ENCODE results near the gene ABCA1.

ABCA1 gene

DNA sequence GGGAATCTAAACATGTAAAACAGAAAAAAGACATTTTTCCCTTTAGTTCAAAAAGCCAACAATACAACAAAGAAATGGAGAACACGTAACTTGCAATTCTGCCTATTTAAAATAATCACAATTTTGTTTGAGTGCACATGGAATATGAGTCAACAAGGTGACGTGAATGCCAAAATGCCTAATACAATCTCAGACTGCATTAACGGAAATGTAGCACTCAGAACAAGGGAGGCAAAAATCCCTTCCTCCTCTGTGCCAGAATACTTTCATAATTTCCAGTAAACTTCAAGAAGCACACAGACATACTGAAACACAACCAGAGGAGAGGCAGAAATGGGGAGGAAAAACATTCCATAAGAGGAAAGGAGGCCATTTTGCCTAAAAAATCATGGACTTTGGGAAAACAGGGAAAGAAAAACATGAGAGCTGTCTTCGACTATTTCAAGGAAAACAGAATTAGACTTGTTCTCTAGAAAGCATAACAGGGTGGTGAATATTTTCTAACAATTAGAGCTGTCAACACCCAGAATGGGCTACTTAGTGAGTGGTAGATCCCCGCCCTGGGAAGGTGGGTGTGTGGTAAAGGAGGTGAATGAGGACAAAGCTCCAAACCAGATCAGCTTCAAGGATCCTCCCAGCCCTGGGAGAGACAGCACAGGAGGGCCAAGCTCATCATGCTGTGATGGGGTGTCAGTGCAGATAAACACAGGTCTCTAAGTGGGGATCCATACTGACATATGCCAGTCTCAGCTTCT is 48.2 kb downstream of the ABCA1 start:
- no peak for DNase-seq
- in situ Hi-C loops (cut with MboI; ENCODE audit: low pct_unique_long_range_greater_than_20kb, low sequenced_read_pairs) = no loop called here

- in situ Hi-C loops (cut with MboI; ENCODE audit: low pct_unique_long_range_greater_than_20kb, low sequenced_read_pairs) = no loop called here
- DNase-seq = no peak
Observed at GRCh38 chr9:104876587-104876986, 51.4 kb downstream of the ABCA1 start.

- in situ Hi-C loops (cut with MboI; ENCODE audit: low pct_unique_long_range_greater_than_20kb, low sequenced_read_pairs) = no loop called here
- no peak for DNase-seq
Observed at GRCh38 chr9:104875897-104876296, 52.1 kb downstream of the ABCA1 start.

DNA sequence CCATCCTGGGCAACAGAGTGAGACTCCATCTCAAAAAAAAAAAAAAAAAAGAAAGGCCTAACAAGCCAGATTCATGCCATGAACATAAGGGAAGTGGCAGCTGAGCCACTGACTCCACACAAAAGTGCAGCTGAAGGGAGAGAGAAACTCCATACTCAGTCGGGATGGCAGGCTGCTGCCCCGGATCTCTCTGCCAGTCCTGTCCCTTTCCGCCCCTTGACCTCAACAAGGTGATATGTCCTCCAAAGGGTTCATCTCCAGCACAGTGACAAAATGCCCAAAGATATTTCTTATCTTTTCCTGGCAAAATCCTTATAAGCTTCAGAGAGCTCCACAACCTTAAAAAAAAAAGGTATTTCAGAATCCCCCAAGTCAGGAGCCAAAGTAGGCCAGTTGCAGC is 52.6 kb downstream of the ABCA1 start:
- DNase-seq = no peak
- in situ Hi-C loops (cut with MboI; ENCODE audit: low pct_unique_long_range_greater_than_20kb, low sequenced_read_pairs) = no loop called here

GRCh38 chr9:104873489-104873850 is 54.5 kb downstream of the ABCA1 start:
- in situ Hi-C loops (cut with MboI; ENCODE audit: low pct_unique_long_range_greater_than_20kb, low sequenced_read_pairs) = no loop called here
- DNase-seq = no peak

DNA sequence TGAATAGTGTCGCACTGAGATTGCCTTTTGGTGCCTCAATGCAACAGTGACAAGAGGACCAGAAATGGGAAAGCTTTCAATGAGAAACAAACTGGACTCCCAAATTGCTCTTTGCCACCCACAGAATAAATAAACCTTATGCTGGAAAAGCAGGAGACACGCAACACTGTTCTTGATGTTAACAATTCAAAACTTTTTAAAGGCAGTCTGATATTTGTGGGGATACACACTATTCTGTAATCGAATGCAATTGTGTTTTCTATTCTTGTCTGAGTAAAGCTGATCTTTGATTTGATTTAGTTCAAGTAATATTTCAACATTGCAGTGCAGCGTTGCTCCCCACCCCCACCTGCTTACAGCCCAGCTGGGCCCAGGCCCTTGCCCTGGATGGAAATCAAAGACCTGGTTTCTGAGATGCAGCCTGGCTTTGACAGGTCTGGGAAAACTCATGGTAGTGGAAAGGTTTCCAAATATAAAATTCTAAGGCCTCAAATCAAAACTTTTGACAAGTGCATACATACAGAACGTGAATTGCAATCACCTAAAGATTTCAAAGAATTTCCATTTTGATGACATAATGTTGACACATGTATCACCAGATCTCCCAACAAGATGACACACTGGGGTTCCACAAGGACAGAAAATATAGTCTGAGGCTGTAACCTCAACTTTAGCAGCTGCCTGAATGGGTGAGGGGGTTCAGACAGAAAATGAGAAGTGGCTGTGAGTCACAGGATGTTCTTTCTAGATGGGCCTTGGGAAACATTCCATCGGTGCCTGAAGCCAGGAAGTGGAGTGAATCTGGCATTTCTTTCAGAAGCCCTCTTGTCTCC is 55.1 kb downstream of the ABCA1 start:
- in situ Hi-C loops (cut with MboI; ENCODE audit: low pct_unique_long_range_greater_than_20kb, low sequenced_read_pairs) = no loop called here
- DNase-seq = peak; percentile 9

DNA sequence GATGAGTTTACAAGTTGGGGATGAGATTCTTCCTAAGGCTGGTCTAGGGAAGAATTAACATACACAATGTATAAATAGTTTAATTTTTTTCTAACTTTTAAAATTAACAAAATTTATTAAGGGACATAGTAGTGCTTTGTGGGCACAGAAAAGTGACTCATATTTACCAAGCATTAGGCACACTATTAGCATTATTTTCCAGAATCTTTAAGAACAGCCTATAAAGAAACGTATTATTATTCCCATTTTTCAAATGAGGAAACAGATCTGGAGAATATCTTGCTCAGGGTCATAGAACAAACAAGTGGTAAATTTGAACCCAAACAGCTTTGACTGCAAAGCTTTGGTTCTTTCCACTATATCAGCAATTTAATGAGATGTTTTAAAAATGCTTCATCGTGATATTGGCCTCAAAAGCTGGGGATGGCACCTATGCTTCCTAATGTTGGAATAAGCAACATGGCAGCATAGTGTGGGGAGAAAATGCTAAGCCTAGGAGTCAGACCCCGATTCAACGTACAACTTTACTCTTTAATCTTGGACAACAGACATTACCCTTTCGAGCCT is 55.9 kb downstream of the ABCA1 start:
- in situ Hi-C loops (cut with MboI; ENCODE audit: low pct_unique_long_range_greater_than_20kb, low sequenced_read_pairs) = no loop called here
- no peak for DNase-seq

DNA sequence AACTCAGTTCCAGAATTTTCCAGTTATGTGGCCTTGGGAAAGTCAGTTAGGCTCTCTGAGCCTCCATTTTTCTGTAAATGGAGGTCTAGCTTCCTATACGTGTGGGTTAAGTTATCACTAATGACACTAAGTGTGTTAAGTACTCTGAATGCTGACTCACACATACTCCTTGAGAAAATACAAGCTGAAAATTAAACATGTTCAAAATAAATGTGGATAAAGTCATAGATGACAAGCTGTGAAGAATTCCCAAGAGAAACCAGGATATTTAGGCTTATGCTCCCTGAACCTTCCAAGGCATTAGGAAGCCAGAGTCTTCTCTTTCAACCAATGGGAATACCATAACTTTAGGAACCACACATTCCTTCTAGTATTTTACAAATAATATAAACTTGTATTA is 58.1 kb downstream of the ABCA1 start:
- DNase-seq = no peak
- in situ Hi-C loops (cut with MboI; ENCODE audit: low pct_unique_long_range_greater_than_20kb, low sequenced_read_pairs) = no loop called here

DNA sequence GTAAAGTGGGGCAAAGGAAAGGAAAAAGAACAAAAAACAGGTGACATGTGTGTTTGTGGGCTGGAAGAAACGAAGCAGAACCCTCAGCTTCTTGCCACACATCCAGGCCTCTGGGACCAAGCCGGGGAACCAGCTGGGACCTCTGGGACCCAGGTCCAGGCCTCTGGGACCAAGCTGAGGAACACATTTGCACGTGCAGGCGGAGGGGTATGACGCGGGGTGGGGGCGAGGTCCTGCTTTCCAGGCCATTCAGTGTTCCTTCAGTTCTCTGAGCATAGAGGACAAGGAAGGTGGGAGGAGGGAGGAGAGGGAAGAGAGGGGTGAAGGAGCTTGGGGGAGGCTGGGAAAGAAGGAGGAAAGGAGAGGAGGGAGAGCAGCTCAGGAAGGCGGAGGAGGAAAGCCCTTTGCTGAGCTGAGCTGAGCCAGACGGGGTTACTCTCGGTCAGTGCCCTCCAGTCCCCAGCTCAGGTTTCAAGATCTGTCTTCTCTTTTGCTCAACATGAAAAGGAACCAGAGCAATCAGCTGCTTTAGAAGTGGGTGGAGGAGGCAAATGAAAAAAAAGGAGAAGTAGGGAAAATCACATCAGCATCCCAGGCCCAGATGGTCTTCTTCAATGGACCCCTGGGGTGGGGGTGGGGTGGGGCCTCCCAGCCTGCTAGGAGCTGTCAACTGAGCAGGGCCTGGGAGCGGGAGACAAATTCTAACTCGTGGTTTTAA is 59.1 kb downstream of the ABCA1 start:
- peak; percentile 97 for DNase-seq
- in situ Hi-C loops (cut with MboI; ENCODE audit: low pct_unique_long_range_greater_than_20kb, low sequenced_read_pairs) = no loop called here

- no peak for DNase-seq
- in situ Hi-C loops (cut with MboI; ENCODE audit: low pct_unique_long_range_greater_than_20kb, low sequenced_read_pairs) = no loop called here
Observed at GRCh38 chr9:104868303-104868686, 59.7 kb downstream of the ABCA1 start.

- in situ Hi-C loops (cut with MboI; ENCODE audit: low pct_unique_long_range_greater_than_20kb, low sequenced_read_pairs) = no loop called here
- DNase-seq = no peak
Observed at GRCh38 chr9:104866191-104866590, 61.8 kb downstream of the ABCA1 start.

GRCh38 chr9:104864675-104865104 is 63.3 kb downstream of the ABCA1 start:
- in situ Hi-C loops (cut with MboI; ENCODE audit: low pct_unique_long_range_greater_than_20kb, low sequenced_read_pairs) = no loop called here
- no peak for DNase-seq

- DNase-seq = peak; percentile 73
- in situ Hi-C loops (cut with MboI; ENCODE audit: low pct_unique_long_range_greater_than_20kb, low sequenced_read_pairs) = no loop called here
Observed at GRCh38 chr9:104863180-104863883, 64.6 kb downstream of the ABCA1 start.

GRCh38 chr9:104861397-104861796 is 66.6 kb downstream of the ABCA1 start:
- DNase-seq = peak; percentile 70
- in situ Hi-C loops (cut with MboI; ENCODE audit: low pct_unique_long_range_greater_than_20kb, low sequenced_read_pairs) = no loop called here

- peak; percentile 89 for DNase-seq
- in situ Hi-C loops (cut with MboI; ENCODE audit: low pct_unique_long_range_greater_than_20kb, low sequenced_read_pairs) = no loop called here
Observed at GRCh38 chr9:104860263-104860662, 67.7 kb downstream of the ABCA1 start.

- no peak for DNase-seq
- in situ Hi-C loops (cut with MboI; ENCODE audit: low pct_unique_long_range_greater_than_20kb, low sequenced_read_pairs) = no loop called here
Observed at GRCh38 chr9:104858846-104859245, 69.1 kb downstream of the ABCA1 start.

DNA sequence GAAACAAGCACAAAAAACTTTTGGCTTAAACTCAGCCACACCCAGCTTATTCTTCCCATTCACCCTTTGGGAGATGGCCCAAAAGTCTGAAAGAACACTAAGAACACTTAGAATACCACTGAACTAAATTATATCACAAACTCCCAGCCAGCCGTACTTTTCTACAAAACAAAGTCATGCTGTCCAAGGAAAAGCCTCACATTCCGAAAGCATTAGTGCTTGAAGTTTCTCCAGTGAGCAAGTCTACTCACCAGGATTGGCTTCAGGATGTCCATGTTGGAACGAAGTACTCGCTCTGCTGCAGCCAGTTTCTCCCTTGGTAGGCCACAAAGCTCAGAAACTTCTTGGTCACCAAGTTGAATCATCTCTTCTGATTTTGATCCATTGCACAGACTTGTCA is 69.7 kb downstream of the ABCA1 start:
- DNase-seq = no peak
- in situ Hi-C loops (cut with MboI; ENCODE audit: low pct_unique_long_range_greater_than_20kb, low sequenced_read_pairs) = no loop called here

- in situ Hi-C loops (cut with MboI; ENCODE audit: low pct_unique_long_range_greater_than_20kb, low sequenced_read_pairs) = no loop called here
- no peak for DNase-seq
Observed at GRCh38 chr9:104856413-104856941, 71.5 kb downstream of the ABCA1 start.

- DNase-seq = no peak
- in situ Hi-C loops (cut with MboI; ENCODE audit: low pct_unique_long_range_greater_than_20kb, low sequenced_read_pairs) = no loop called here
Observed at GRCh38 chr9:104855807-104856206, 72.1 kb downstream of the ABCA1 start.
